Omental fat pad (tissue), 4 donors: ENCODE data around the gene SFR1. TPM values are rescaled to one million over a fixed set of nuclear protein-coding genes. Genes with fewer than 3 reads are reported as not detected.

Experiments used
- ATAC-seq: fragments of 150-250 bp; one replicate; pipeline ENCODE4 v1.9.1; 2016; ENCODE audit warnings: mild to moderate bottlenecking, moderate library complexity; ENCODE audit not compliant: low FRiP score
- DNase-seq: peaks from one replicate; pipeline ENCODE4 v3.0.0-alpha.2; 2019; ENCODE audit warnings: low spot score
- total RNA-seq, 4 donors: library from RNA; depleted of rRNA; stranded (reverse); fragments of >200 nt; gene quantifications; one replicate each; pipeline ENCODE4 v1.1.0, GENCODE V29; 2016
- TF ChIP-seq, protein P1 (sequence below), 3 donors: fragments of 450-650 bp; IDR thresholded peaks; one replicate each; pipeline ENCODE4 v1.5.1; 2016 to 2017; ENCODE audit warnings: antibody characterized with exemption in 3 of 3, mild to moderate bottlenecking in 3 of 3, moderate library complexity in 2 of 3

Gene SFR1
- total RNA-seq, 4 donors from 2014 or later = 4.7 to 8.2 (median 6.0) TPM

DNA sequence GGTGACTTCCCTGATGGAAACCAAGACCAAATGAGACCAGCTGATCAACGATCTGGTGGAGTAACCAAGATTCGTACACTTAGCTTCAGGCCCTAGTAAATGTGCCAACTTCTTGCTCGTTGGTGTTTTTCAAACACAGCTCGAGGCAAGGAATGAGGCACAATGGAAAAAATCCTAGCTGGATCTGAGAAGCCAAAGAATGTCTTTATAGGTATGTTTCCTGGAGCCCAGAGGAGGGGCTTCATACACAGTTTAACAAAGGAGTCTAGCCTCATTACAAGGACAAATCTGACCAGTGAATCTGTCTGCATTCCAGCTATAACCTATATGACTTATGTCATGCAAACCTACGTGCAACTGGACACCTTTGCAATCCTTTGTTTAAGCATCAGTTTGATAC, 40.0 kb upstream of the SFR1 start:
- no peak for ATAC-seq

DNA sequence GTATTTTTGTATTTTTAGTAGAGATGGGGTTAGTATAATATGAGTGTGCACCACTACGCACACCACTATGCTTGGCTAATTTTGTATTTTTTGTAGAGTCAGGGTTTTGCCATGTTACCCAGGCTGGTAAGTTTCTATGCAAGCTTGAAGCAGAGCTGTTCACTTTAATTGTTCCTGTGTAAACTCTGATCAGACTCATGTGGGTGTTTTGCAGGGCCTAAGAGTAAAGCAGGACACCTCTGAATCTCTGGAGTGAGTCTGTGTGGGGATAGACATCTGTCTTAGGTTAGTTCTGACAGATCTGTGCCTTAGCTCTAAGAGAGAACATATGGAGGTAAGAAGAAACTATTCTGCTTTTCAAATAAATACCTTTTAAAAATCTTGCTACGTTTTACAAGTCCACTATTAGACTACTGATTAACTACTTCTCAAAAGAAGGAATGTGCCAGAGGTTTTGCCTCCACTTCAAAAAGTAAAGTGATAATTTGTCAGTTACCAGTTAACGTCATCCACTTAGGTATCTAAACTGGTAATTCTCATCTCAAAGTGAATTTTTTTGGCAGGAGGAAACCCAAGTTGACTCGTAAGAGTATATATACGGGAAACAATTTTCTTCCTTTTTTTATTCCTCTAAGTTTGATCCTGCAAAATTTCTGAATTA, 37.4 kb upstream of the SFR1 start:
- ATAC-seq (no peak), DNase-seq (no peak)
- TF ChIP-seq, protein P1, sequence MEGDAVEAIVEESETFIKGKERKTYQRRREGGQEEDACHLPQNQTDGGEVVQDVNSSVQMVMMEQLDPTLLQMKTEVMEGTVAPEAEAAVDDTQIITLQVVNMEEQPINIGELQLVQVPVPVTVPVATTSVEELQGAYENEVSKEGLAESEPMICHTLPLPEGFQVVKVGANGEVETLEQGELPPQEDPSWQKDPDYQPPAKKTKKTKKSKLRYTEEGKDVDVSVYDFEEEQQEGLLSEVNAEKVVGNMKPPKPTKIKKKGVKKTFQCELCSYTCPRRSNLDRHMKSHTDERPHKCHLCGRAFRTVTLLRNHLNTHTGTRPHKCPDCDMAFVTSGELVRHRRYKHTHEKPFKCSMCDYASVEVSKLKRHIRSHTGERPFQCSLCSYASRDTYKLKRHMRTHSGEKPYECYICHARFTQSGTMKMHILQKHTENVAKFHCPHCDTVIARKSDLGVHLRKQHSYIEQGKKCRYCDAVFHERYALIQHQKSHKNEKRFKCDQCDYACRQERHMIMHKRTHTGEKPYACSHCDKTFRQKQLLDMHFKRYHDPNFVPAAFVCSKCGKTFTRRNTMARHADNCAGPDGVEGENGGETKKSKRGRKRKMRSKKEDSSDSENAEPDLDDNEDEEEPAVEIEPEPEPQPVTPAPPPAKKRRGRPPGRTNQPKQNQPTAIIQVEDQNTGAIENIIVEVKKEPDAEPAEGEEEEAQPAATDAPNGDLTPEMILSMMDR (IDR thresholded peaks at IDR 0.05) = no peak

More for the DNA sequence above, 40.0 kb upstream of the SFR1 start:
- TF ChIP-seq, protein P1 (IDR thresholded peaks at IDR 0.05) = no peak
- no peak for DNase-seq

DNA sequence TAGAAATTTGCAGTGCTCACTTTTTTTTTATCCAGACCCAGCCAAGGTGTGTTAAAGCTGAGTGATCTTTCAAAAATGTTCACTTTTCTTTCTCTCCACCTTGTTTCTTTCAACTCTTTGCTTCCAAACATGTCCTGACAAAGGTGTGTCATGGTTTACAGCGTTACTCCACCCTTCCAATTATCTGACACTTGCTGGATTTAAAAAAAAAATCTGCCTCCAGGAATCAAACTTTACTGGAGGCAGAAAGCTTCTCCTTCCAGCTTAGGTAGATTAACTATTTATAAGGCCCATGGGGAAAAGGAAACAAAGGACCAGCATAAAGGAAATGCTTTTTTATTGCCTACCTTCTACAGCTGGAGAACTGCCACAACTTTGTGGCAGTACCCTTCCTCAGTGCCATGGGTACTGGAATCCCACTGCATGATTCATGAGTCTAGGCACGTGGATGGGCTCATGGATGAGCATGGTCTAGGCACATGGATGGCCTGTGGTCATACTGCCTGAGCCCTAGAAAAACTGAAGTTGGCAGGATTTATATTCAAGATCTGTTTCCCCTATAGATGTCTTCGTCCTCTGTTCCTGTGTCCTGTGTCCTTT, 36.1 kb upstream of the SFR1 start, which contains the start of gene COL17A1:
TSS of gene COL17A1 (minus strand) at position 80 of the 600 bp plus-strand sequence. CDS start 5,207 bp downstream, outside the sequence.
- no peak for ATAC-seq
- DNase-seq = no peak
- TF ChIP-seq, protein P1 (IDR thresholded peaks at IDR 0.05) = no peak

DNA sequence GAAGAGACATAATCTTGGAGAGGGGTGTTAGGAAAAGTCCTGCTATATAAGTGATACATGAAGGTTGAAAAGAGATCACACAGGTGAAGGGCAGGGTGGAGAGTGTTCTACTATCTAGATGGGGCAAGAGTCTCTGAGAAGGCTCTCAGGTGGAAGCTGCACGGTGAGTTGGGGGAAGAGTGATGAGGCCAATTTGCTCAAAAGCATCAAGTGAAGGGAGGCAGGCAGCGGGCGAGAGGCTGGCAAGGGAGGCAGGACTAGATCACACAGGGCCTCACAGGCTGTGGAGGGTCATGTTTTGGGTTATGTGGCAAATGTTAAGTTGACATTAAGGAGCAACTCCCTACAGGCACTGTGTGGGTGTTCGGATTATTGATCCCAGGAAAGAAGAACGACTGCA, 33.7 kb upstream of the SFR1 start:
- DNase-seq = no peak
- ATAC-seq = no peak
- TF ChIP-seq, protein P1 (IDR thresholded peaks at IDR 0.05) = no peak

DNA sequence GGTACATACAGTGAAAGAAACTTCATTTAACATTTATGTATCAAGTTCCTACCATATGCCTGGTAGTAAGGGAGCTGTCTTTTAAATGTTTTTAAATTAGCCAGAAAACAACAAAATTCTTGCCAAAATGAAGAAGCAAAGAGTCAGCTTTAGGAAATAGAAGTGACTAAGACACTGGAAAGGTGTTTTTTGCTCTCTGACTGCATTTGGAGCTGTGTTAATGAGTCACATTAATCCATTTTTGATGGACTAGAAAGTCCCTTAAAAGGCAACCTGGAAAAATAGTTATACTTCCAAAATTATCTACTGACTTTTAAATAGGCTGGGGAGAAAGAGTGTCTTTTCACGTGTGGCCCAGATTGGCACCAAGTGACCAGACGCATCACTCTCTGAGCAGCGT, 32.4 kb upstream of the SFR1 start:
- ATAC-seq = no peak
- DNase-seq = no peak
- TF ChIP-seq, protein P1 (IDR thresholded peaks at IDR 0.05) = no peak

DNA sequence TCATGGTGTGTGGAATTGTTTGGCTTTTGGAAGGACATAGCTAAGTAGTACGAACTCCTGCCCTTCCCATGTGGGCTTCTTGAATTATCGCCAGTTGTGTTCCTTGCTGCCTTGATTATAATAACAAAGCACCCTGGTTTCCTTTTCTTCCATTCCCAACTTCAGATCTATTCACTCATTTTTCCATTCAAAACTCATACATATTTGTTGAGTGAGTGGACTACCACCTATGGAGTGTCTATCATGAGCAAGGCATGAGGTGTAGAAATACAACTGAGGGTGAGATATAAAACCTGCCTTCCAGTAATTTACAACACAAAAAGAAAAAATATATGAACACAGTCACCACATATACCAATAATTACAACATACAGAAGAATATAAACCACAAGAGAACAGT, 31.4 kb upstream of the SFR1 start:
- no peak for ATAC-seq

More for the DNA sequence above, 31.4 kb upstream of the SFR1 start:
- no peak for DNase-seq
- TF ChIP-seq, protein P1 (IDR thresholded peaks at IDR 0.05) = no peak
